ENCODE data around the gene ATP6V1A.

GRCh38 chr3:113717818-113718217, 29.0 kb upstream of the ATP6V1A start:
- TF ChIP-seq CTCF (IDR thresholded peaks at IDR 0.05; ENCODE audit: poor library complexity) (no peak), EZH2phosphoT487 (IDR thresholded peaks at IDR 0.05; ENCODE audit: low read depth, severe bottlenecking, unreplicated experiment) (no peak)
